Osteoblast (primary cell): ENCODE results near the gene PRSS23. TPM values are rescaled to one million over a fixed set of nuclear protein-coding genes. Genes with fewer than 3 reads are reported as not detected.

Experiments used
- DNase-seq: peaks from one replicate; pipeline ENCODE4 v3.0.0; 2011; ENCODE audit warnings: low spot score, mixed read lengths; ENCODE audit not compliant: insufficient read length; ENCODE audit errors: missing footprints
- H2AFZ ChIP-seq: 2 replicates; pipeline ENCODE4 v1.6.0; 2011; ENCODE audit warnings: mild to moderate bottlenecking, low read length
- H3K27ac ChIP-seq: 2 replicates; pipeline ENCODE4 v1.5.1; 2011; ENCODE audit warnings: mild to moderate bottlenecking, low read depth, low read length, moderate library complexity
- H3K27me3 ChIP-seq: 2 replicates; pipeline ENCODE4 v1.6.0; 2012; ENCODE audit warnings: mild to moderate bottlenecking, control low read depth, inconsistent platforms, low read length, moderate library complexity; ENCODE audit not compliant: insufficient read depth
- H3K36me3 ChIP-seq: 2 replicates; pipeline ENCODE4 v1.5.1; 2011; ENCODE audit warnings: mild to moderate bottlenecking, low read length, control low read depth, moderate library complexity; ENCODE audit not compliant: insufficient read depth
- H3K4me1 ChIP-seq: 2 replicates; pipeline ENCODE4 v1.5.1; 2011; ENCODE audit warnings: mild to moderate bottlenecking, low read length, control low read depth, moderate library complexity; ENCODE audit not compliant: insufficient read depth
- H3K4me2 ChIP-seq: 2 replicates; pipeline ENCODE4 v1.6.0; 2011; ENCODE audit warnings: mild to moderate bottlenecking, low read length; ENCODE audit not compliant: insufficient read depth
- H3K4me3 ChIP-seq: fragments of 200-600 bp; sonication (generic); 3 replicates; pipeline ENCODE4 v1.5.1; 2012; ENCODE audit warnings: mild to moderate bottlenecking, low read length, inconsistent platforms; ENCODE audit not compliant: insufficient read depth
- H3K79me2 ChIP-seq: 2 replicates; pipeline ENCODE4 v1.6.0; 2012; ENCODE audit warnings: mild to moderate bottlenecking, low read length, control low read depth, inconsistent platforms; ENCODE audit not compliant: insufficient read depth
- H3K9me3 ChIP-seq: 2 replicates; pipeline ENCODE4 v1.5.1; 2011; ENCODE audit warnings: low read depth, low read length, control low read depth
- H4K20me1 ChIP-seq: 2 replicates; pipeline ENCODE4 v1.6.0; 2012; ENCODE audit warnings: mild to moderate bottlenecking, low read length, control low read depth; ENCODE audit not compliant: insufficient read depth
- CTCF ChIP-seq: IDR thresholded peaks from 2 replicates; pipeline ENCODE4 v1.5.1; 2011; ENCODE audit warnings: mild to moderate bottlenecking, low read depth, low read length, moderate library complexity; ENCODE audit errors: extremely low read depth
- total RNA-seq: library from RNA; depleted of rRNA; stranded (reverse); fragments of >200 nt; gene quantifications from 2 replicates; pipeline ENCODE4 v1.2.3, GENCODE V29; 2012

Gene PRSS23, protein sequence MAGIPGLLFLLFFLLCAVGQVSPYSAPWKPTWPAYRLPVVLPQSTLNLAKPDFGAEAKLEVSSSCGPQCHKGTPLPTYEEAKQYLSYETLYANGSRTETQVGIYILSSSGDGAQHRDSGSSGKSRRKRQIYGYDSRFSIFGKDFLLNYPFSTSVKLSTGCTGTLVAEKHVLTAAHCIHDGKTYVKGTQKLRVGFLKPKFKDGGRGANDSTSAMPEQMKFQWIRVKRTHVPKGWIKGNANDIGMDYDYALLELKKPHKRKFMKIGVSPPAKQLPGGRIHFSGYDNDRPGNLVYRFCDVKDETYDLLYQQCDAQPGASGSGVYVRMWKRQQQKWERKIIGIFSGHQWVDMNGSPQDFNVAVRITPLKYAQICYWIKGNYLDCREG
- total RNA-seq: 826 and 895 TPM in 2 replicates

DNA sequence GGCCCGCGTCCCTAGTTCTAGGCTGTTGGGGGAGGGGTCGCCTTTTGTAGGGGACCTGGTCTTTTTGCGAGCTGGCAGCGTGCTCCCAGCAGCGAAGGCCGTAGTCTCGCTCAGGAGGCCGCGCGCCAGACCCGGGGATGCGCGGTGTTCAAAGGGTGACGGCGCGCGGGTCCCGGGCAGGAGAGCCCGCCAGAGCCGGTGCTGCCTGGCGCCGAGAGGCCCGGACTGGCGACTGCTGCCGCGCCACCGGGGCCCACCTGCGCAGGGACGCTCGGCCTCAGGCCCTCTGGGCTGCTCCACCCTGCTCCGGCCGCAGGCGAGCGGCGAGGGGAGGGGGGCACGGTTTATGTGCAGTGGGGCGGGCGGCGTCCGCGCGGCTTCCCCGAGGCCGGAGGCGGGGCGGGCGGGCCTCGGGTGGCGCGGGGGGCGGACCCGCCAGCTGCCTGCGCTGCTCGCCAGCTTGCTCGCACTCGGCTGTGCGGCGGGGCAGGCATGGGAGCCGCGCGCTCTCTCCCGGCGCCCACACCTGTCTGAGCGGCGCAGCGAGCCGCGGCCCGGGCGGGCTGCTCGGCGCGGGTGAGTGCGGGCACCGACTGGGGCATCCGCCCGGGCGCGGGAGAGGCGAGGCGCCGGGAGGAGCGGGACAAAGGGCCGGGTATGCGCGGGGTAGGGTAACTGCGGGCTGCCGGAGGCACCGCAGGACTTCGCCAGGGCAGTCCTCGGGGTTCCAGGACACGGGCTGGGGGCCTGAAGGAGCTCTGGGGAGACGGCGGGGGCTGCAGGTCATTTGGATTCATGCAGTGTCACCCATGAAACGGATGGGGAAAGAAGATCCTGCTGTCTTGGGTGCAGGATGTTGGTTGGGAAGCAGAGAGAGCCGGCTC is at the start of gene PRSS23:
TSS of gene PRSS23 (plus strand) at position 467 of the 884 bp plus-strand sequence. CDS start 7,102 bp downstream, outside the sequence.
- Histone ChIP-seq H3K4me1 (peaks cover 54% of the 10 kb centered on the region), H4K20me1 (peaks cover 19% of the 10 kb centered on the region), H2AFZ (peak within 1 kb of the TSS; percentile 62), H3K4me2 (peak within 1 kb of the TSS; percentile 92), H3K79me2 (peaks cover 38% of the 10 kb centered on the region), H3K27me3 (no peaks in the 10 kb centered on the region), H3K9me3 (no peaks in the 10 kb centered on the region), H3K36me3 (no peaks in the 10 kb centered on the region), H3K27ac (peak within 1 kb of the TSS; percentile 82), H3K4me3 (peak within 1 kb of the TSS; percentile 86)
- peak; percentile 95 for DNase-seq
- TF ChIP-seq CTCF: no peak

DNA sequence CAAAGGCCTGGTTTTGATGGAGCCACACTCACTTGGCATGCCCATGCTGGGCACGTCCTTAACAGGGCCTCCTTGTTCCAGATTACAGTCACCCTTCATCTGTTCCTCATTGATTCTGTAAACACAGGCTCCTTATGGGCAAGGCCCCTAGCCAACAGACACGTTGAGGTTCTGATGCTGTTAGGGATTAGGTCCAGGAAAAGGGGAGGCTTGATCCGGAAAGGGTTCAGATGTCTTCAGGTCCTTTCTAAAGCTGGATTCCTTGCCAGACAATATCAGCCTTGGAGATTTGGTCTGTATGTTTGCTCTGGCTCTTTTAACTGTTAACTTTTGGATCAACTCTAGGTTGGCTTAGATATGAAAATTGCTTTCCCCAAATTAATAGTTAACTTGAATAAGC is 46.9 kb upstream of the PRSS23 start:
- TF ChIP-seq CTCF: no peak

GRCh38 chr11:86755146-86755545 is 45.2 kb upstream of the PRSS23 start:
- no peak for TF ChIP-seq CTCF
- Histone ChIP-seq H3K4me1 (no peaks in the 10 kb centered on the region), H2AFZ (no peak overlapping the region), H3K4me2 (no peak overlapping the region), H3K79me2 (no peaks in the 10 kb centered on the region), H4K20me1 (no peaks in the 10 kb centered on the region), H3K36me3 (no peaks in the 10 kb centered on the region), H3K9me3 (no peaks in the 10 kb centered on the region), H3K27me3 (no peaks in the 10 kb centered on the region), H3K27ac (no peak overlapping the region), H3K4me3 (no peak overlapping the region)
- DNase-seq: no peak

More for the DNA sequence above, 46.9 kb upstream of the PRSS23 start:
- no peaks in the 10 kb centered on the region for H3K36me3 ChIP-seq
- H3K9me3 ChIP-seq: no peaks in the 10 kb centered on the region
- no peaks in the 10 kb centered on the region for H4K20me1 ChIP-seq
- H3K27ac ChIP-seq: no peak overlapping the region
- no peak overlapping the region for H3K4me2 ChIP-seq
- H3K79me2 ChIP-seq: no peaks in the 10 kb centered on the region
- no peak overlapping the region for H3K4me3 ChIP-seq
- no peaks in the 10 kb centered on the region for H3K27me3 ChIP-seq
- peaks cover 11% of the 10 kb centered on the region for H3K4me1 ChIP-seq
- no peak for DNase-seq
- peak overlapping the region; percentile 25 for H2AFZ ChIP-seq

DNA sequence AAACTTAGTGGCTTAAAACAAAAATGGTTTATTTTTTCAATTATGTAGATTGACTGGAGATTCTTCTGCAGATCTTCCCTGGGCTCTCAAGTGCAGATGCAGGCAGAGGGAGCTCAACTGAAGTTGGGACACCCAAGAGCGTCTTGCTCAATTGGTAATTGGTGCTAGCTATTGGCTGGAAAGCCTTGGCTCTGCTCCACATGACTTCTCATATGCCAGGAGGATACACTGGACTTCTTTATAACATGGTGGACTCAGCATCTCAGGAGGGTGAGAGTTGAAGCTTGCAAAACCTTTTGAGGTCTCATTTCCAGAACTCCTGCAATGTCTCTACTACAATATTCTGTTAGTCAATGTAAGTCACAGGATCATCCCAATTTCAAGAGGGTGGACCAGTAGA is 42.2 kb upstream of the PRSS23 start:
- TF ChIP-seq CTCF: no peak
- H3K27ac ChIP-seq: no peak overlapping the region

More for the DNA sequence above, 42.2 kb upstream of the PRSS23 start:
- Histone ChIP-seq H3K4me1 (peaks cover 25% of the 10 kb centered on the region), H3K4me2 (no peak overlapping the region), H2AFZ (no peak overlapping the region), H3K9me3 (no peaks in the 10 kb centered on the region), H3K4me3 (no peak overlapping the region), H4K20me1 (no peaks in the 10 kb centered on the region), H3K27me3 (no peaks in the 10 kb centered on the region), H3K36me3 (no peaks in the 10 kb centered on the region), H3K79me2 (no peaks in the 10 kb centered on the region)
- no peak for DNase-seq
